Measurements from ENCODE around the gene MMP14. TPM values are rescaled to one million over a fixed set of nuclear protein-coding genes. Genes with fewer than 3 reads are reported as not detected.

Gene MMP14
- total and polyA plus RNA-seq, 12 donors: 15.5 to 161 (median 71.1) TPM

DNA sequence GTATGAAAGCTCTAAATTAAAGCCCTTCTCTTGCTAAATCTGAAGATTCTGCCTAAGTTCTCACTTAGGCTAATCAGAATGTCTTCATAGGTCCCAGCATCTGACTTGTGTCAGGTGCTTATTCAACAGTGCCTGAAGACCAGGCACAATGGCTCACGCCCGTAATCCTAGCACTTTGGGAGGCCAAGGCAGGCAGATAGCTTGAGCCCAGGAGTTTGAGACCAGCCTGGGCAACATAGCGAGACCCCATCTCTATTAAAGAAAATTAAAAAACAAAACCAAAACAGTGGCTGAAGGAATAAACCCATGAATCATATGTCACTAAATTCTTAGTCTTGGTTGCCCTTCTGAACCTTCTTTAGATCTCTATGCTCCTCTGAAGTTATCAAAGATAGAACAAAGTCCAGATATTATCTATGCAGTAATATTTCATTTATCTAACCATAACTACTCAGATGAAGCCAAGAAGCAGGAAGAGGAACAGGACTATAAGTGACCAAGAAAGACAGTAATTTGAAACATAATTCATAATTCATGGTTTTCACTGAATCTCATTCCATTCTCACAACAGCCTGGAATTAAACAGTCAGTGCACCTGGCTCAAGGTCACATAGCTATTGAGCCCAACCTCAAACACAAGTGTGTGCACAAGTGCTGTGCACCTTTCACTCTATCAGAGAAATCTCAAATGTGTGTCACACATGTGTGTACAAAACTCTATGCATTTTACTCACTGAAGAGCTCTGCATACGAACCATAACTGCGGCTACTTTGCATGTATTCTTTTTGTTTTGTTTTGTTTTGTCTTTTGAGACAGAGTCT lies 27.8 kb upstream of the MMP14 start:
- WGBS, 4 donors: 72 to 96% (median 85%) methylated on average over 5 of the region's 5 CpGs
- TF ChIP-seq, protein P1, sequence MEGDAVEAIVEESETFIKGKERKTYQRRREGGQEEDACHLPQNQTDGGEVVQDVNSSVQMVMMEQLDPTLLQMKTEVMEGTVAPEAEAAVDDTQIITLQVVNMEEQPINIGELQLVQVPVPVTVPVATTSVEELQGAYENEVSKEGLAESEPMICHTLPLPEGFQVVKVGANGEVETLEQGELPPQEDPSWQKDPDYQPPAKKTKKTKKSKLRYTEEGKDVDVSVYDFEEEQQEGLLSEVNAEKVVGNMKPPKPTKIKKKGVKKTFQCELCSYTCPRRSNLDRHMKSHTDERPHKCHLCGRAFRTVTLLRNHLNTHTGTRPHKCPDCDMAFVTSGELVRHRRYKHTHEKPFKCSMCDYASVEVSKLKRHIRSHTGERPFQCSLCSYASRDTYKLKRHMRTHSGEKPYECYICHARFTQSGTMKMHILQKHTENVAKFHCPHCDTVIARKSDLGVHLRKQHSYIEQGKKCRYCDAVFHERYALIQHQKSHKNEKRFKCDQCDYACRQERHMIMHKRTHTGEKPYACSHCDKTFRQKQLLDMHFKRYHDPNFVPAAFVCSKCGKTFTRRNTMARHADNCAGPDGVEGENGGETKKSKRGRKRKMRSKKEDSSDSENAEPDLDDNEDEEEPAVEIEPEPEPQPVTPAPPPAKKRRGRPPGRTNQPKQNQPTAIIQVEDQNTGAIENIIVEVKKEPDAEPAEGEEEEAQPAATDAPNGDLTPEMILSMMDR (IDR thresholded peaks at IDR 0.05): no peak
- no peak for TF ChIP-seq POLR2A (IDR thresholded peaks at IDR 0.05)
- Histone ChIP-seq H3K27ac (no peak overlapping the region), H3K4me3 (no peak overlapping the region), H3K4me1 (replicated peaks in 1 of 2) (no peaks in the 10 kb centered on the region), H3K9me3 (replicated peaks in 1 of 3) (no peaks in the 10 kb centered on the region), H3K36me3 (replicated peaks in 1 of 2) (no peaks in the 10 kb centered on the region), H3K27me3 (no peaks in the 10 kb centered on the region)
- intact Hi-C loops (cut with DNase I): no loop called here
- DNase-seq: no peak

- DNase-seq: no peak
- Histone ChIP-seq H3K27ac (no peak overlapping the region), H3K4me3 (no peak overlapping the region), H3K4me1 (replicated peaks in 1 of 2) (no peaks in the 10 kb centered on the region), H3K27me3 (no peaks in the 10 kb centered on the region), H3K36me3 (replicated peaks in 1 of 2) (no peaks in the 10 kb centered on the region), H3K9me3 (replicated peaks in 1 of 3) (no peaks in the 10 kb centered on the region)
- 38 to 48% (median 42%) methylated on average over 2 of the region's 2 CpGs for WGBS, 4 donors
- intact Hi-C loops (cut with DNase I): loop anchor here in 1 of 2 donors (10.0 kb wide), 1 partner anchor 157 kb away; no protein-coding TSS in a partner anchor
- TF ChIP-seq POLR2A (IDR thresholded peaks at IDR 0.05): no peak
- TF ChIP-seq, protein P1 (IDR thresholded peaks at IDR 0.05): no peak
Measured at GRCh38 chr14:22811722-22812121, 24.7 kb upstream of the MMP14 start.

- Histone ChIP-seq H3K4me3 (no peak overlapping the region), H3K27me3 (no peaks in the 10 kb centered on the region), H3K4me1 (replicated peaks in 1 of 2) (no peaks in the 10 kb centered on the region), H3K27ac (no peak overlapping the region), H3K9me3 (replicated peaks in 1 of 3) (no peaks in the 10 kb centered on the region), H3K36me3 (replicated peaks in 1 of 2) (no peaks in the 10 kb centered on the region)
- WGBS, 4 donors: 77 to 84% (median 80%) methylated on average over 4 of the region's 4 CpGs
- no peak for TF ChIP-seq POLR2A (IDR thresholded peaks at IDR 0.05)
- TF ChIP-seq, protein P1 (IDR thresholded peaks at IDR 0.05): no peak
- intact Hi-C loops (cut with DNase I): loop anchor here in 1 of 2 donors (10.0 kb wide), 1 partner anchor 158 kb away; no protein-coding TSS in a partner anchor
- no peak for DNase-seq
Measured at GRCh38 chr14:22812744-22813143, 23.6 kb upstream of the MMP14 start.

DNA sequence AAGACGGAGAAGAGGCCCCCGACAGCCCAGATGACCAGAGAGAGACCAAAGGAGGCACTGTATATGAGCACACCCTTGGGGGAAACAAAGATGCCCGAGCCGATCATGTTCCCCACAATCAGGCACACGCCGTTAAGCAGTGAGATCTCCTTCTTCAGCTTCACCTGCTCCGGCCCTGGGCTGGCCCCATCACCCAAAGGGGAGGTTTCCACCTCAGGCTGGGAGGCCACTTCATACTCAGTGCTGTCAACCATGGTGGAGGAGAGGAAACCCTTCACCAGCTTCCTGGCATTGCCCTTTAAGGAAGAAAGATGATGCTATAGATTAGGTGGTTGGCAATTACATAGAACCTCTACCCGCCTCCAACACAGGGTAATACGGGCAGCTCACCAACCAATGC lies 23.2 kb upstream of the MMP14 start:
- no peak overlapping the region for H3K4me3 ChIP-seq
- TF ChIP-seq POLR2A (IDR thresholded peaks at IDR 0.05): no peak
- TF ChIP-seq, protein P1 (IDR thresholded peaks at IDR 0.05): no peak
- H3K4me1 ChIP-seq (replicated peaks in 1 of 2): no peaks in the 10 kb centered on the region
- intact Hi-C loops (cut with DNase I): loop anchor here in 1 of 2 donors (10.0 kb wide), 1 partner anchor 158 kb away; no protein-coding TSS in a partner anchor
- no peak overlapping the region for H3K27ac ChIP-seq
- no peaks in the 10 kb centered on the region for H3K9me3 ChIP-seq (replicated peaks in 1 of 3)
- no peaks in the 10 kb centered on the region for H3K36me3 ChIP-seq (replicated peaks in 1 of 2)
- DNase-seq: no peak
- no peaks in the 10 kb centered on the region for H3K27me3 ChIP-seq
- WGBS, 4 donors: 72 to 84% (median 75%) methylated on average over 9 of the region's 9 CpGs

All from adrenal gland (tissue), 12 donors.